HFFc6 (cell line): ENCODE measurements around the gene GPR142. TPM values are rescaled to one million over a fixed set of nuclear protein-coding genes. Genes with fewer than 3 reads are reported as not detected.

Experiments used
- DNase-seq: peaks from one replicate; pipeline ENCODE4 v3.0.0-alpha.2; 2018
- H3K27ac Mint-ChIP-seq: 2 replicates; pipeline ENCODE4 v1.8.0; 2020; ENCODE audit warnings: mild to moderate bottlenecking, mixed read lengths
- H3K27me3 Mint-ChIP-seq: 2 replicates; pipeline ENCODE4 v1.8.0; 2021; ENCODE audit warnings: mild to moderate bottlenecking, moderate library complexity, mixed read lengths; ENCODE audit not compliant: insufficient read depth
- H3K36me3 Mint-ChIP-seq: 2 replicates; pipeline ENCODE4 v1.8.0; 2021; ENCODE audit warnings: low read depth, mixed read lengths
- H3K4me1 Mint-ChIP-seq: 2 replicates; pipeline ENCODE4 v1.8.0; 2020; ENCODE audit warnings: low read depth, mixed read lengths
- H3K4me3 Mint-ChIP-seq: 2 replicates; pipeline ENCODE4 v1.8.0; 2020; ENCODE audit warnings: mild to moderate bottlenecking, moderate library complexity, mixed read lengths
- H3K9me3 Mint-ChIP-seq: 2 replicates; pipeline ENCODE4 v1.8.0; 2020; ENCODE audit warnings: mild to moderate bottlenecking, mixed read lengths
- total RNA-seq, 6 experiments: library from RNA; stranded (reverse); fragmentation: NEBNext Ultra II Directional; extraction: Animal tissue kit (Norgen Biotek cat#: 25700); gene quantifications; 2 replicates in 1 of 6; 3 replicates in 5 of 6; pipeline ENCODE4 v1.2.3, GENCODE V29; 2021
- TF ChIP-seq, protein P1 (sequence below): fragments of 200-600 bp; sonication (generic); IDR thresholded peaks from 2 replicates; pipeline ENCODE4 v1.5.0; 2021; ENCODE audit warnings: antibody characterized with exemption, mild to moderate bottlenecking

The GPR142 gene
- total RNA-seq, 6 experiments from 2014 or later = not detected

DNA sequence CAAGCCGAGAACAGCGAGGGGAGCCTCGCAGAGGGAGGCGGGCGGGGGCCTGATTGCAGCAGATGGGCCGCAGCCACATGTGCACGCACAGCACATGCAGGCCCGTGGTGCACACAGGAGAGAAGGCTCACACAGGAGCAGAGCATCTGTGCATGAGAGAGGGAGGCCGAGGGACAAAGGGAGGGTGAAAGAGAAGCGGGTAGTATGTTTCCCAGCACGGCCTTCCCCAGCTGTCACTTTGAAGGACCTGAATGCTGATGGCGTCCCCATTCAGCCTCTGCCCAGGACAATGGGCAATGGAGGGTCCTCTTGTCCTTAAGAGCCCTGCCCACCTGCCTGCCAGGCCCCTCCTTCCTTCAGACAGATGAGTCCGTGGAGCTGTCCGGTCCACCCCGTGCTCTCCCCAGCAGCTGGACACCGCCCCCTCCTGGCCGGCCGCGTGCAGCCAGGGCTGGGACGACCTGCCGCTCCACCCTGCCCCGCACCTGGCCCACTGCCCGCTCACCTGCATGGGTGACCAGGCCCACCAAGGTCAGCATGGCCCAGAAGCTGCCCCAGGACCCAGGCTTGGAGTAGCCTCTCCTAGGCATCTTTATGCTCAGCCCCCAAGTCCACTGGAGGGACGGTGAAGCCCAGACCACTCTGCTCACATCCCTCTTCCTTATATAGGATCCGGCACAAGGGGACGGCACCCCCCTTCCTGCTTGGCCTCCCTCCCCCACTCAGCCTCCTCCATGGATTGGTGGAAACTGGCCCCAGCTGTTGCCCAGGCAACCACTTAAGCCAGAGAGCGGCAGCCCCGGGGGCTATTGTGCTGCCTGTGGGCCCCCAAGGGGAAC, 5.9 kb upstream of the GPR142 start, which contains the start of gene BTBD17:
Gene BTBD17 (minus strand): TSS at position 639 of the 839 bp plus-strand sequence. CDS start 49 bp downstream, at position 590.
- TF ChIP-seq, protein P1, sequence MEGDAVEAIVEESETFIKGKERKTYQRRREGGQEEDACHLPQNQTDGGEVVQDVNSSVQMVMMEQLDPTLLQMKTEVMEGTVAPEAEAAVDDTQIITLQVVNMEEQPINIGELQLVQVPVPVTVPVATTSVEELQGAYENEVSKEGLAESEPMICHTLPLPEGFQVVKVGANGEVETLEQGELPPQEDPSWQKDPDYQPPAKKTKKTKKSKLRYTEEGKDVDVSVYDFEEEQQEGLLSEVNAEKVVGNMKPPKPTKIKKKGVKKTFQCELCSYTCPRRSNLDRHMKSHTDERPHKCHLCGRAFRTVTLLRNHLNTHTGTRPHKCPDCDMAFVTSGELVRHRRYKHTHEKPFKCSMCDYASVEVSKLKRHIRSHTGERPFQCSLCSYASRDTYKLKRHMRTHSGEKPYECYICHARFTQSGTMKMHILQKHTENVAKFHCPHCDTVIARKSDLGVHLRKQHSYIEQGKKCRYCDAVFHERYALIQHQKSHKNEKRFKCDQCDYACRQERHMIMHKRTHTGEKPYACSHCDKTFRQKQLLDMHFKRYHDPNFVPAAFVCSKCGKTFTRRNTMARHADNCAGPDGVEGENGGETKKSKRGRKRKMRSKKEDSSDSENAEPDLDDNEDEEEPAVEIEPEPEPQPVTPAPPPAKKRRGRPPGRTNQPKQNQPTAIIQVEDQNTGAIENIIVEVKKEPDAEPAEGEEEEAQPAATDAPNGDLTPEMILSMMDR = peak; percentile 60; the same call in 1 of the 2 replicates
- Mint-ChIP-seq H3K4me3 (no peak within 1 kb of the TSS), H3K27me3 (no peaks in the 10 kb centered on the region; the same call in 1 of the 2 replicates), H3K4me1 (no peaks in the 10 kb centered on the region), H3K27ac (no peak within 1 kb of the TSS), H3K36me3 (peaks cover 4% of the 10 kb centered on the region; the same call in 1 of the 2 replicates), H3K9me3 (peaks cover 15% of the 10 kb centered on the region)
- DNase-seq = no peak

DNA sequence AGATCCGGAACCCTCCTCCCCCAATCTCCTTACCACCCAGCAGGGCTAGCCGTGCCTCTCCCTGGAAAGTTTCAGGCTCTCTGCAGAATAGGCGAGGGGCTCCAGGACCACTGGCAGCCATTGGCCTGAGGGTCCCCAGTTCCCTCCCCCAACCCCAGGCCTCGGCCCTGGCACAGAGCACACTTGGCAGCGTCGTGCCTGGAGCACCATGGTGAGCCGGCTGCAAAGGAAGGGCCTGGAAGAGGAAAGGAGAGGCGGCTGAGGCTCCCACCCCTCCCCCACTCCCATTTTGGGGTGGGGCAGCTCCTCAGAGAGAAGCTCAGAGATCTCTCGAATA, 5.3 kb upstream of the GPR142 start:
- Mint-ChIP-seq H3K9me3 (peaks cover 18% of the 10 kb centered on the region), H3K27ac (no peak overlapping the region), H3K4me1 (no peaks in the 10 kb centered on the region), H3K4me3 (no peak overlapping the region), H3K36me3 (peaks cover 4% of the 10 kb centered on the region; the same call in 1 of the 2 replicates), H3K27me3 (no peaks in the 10 kb centered on the region; the same call in 1 of the 2 replicates)
- no peak for DNase-seq
- TF ChIP-seq, protein P1 = no peak

DNA sequence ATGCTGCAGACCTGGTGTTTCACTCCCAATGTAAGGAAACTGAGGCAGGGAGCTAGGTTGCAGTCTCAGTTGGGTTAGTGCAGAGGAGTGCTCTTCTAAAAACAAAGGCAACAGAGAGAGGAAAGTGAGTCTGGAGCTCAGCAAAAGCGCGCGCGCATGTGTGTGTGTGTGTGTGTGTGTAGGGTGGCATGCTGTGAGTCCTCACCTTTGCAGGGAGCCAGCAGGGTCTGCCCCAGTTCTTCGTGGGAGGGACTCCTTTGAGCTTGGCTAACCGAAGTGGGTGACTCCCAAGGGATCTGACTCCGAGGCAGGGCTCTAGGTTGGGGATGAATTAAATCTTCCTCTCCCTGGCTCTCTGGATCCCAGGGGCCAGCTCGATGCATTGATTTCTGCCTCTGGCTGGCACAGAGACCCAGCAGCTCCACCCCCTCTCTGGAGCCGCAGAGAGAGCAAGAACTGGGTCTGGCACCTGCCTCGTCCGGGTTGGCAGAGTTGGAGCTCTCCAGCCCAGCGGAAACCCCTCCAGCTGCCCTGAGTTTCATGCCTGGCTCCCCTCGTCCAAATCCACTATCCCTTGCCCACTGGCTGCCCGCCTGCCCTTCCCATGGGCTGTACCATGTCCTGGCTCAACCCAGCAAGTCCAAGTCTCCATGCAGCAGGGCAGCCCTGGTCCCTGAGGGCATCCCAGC, 4.4 kb upstream of the GPR142 start:
- H3K4me3 Mint-ChIP-seq = no peak overlapping the region
- no peaks in the 10 kb centered on the region for H3K4me1 Mint-ChIP-seq
- H3K36me3 Mint-ChIP-seq = peaks cover 4% of the 10 kb centered on the region; the same call in 1 of the 2 replicates
- H3K27ac Mint-ChIP-seq = no peak overlapping the region
- H3K9me3 Mint-ChIP-seq = peaks cover 15% of the 10 kb centered on the region
- no peak for DNase-seq
- H3K27me3 Mint-ChIP-seq = no peaks in the 10 kb centered on the region; the same call in 1 of the 2 replicates
- TF ChIP-seq, protein P1 = no peak

DNA sequence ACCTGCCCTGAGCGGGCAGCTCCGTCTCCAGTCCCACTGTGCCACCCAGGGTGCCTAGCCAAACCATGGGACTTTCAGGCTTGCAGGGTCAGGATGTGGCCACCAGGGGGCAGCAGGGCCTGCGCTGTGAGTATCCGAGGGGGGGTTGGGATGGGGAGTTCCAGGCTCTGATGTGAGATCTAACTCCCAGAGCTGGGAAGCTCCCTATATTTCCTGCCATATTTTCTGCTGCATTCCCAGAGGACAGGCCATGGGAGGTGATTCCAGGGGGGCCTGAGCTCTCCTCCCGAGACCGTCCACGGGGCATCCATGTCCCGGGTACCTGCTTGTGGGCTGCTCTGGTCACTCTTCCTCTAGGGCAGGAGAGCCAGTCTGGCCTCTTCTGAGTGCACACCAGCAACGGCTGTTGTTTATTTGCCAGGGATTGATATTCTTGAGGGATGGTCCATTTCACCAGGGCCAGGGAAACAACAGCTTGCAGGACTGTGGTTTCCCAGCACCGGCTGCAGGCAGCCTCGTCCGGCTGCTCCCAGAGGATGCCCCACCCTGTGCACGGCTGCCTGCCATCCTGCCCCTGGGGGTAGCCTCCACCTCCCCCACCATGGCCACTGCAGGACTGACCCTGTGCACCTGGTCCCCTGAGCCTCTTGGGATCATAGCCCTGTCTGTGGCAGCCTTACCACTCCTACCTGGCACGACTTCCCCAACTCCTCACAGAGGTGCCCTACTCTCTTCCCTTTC, 1.2 kb downstream of the GPR142 start:
- TF ChIP-seq, protein P1 = peak; percentile 81
- no peak overlapping the region for H3K27ac Mint-ChIP-seq
- DNase-seq = no peak
- H3K4me3 Mint-ChIP-seq = no peak overlapping the region
- H3K9me3 Mint-ChIP-seq = peaks cover 36% of the 10 kb centered on the region
- H3K27me3 Mint-ChIP-seq = no peaks in the 10 kb centered on the region; the same call in none of the 2 replicates
- H3K36me3 Mint-ChIP-seq = peaks cover 4% of the 10 kb centered on the region; the same call in 1 of the 2 replicates
- H3K4me1 Mint-ChIP-seq = no peaks in the 10 kb centered on the region

DNA sequence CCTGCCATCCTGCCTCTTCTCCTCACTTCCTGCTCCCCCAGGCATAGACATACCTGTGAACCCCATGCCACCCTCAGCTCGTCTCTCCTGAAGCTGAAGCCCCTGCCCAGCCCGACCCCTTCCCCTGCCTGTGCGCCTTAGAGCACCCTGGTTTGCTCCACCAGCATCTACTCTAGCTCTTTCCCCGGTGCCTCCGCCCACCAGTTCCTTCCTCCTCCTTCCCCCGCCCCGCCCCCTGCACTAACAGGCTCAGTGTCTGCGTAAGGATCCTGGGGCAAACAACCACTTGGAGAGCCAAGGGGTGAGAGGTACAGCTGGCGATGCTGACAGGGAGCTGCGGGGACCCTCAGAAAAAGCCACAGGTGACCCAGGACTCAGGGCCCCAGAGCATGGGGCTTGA, 1.9 kb downstream of the GPR142 start:
- DNase-seq = no peak
- TF ChIP-seq, protein P1 = no peak
- Mint-ChIP-seq H3K9me3 (peaks cover 40% of the 10 kb centered on the region), H3K4me3 (no peak overlapping the region), H3K36me3 (peaks cover 4% of the 10 kb centered on the region; the same call in 1 of the 2 replicates), H3K27me3 (no peaks in the 10 kb centered on the region; the same call in none of the 2 replicates), H3K27ac (no peak overlapping the region), H3K4me1 (no peaks in the 10 kb centered on the region)
